Adrenal gland (tissue), 5 donors: ENCODE data around the gene DOCK8.

Experiments
- POLR2A ChIP-seq, 2 donors: fragments of 450-650 bp; IDR thresholded peaks; one replicate each; pipeline ENCODE4 v1.6.1; 2017; ENCODE audit warnings: antibody characterized with exemption in 2 of 2, mild to moderate bottlenecking in 2 of 2, moderate library complexity in 1 of 2
- TF ChIP-seq, protein P1 (sequence below), 6 experiments: fragments of 450-650 bp in 4 of 6; fragments of 200-600 bp in 2 of 6; sonication (generic) in 1 of 6; IDR thresholded peaks; 1 replicate in 5 of 6; 2 replicates in 1 of 6; pipeline versions ENCODE4 v1.5.1 to v1.8.0; 2016 to 2021; ENCODE audit warnings: antibody characterized with exemption in 6 of 6, mild to moderate bottlenecking in 2 of 6, moderate library complexity in 1 of 6
- donor health status: DM: no; HTN: no; CAD: no.

DNA sequence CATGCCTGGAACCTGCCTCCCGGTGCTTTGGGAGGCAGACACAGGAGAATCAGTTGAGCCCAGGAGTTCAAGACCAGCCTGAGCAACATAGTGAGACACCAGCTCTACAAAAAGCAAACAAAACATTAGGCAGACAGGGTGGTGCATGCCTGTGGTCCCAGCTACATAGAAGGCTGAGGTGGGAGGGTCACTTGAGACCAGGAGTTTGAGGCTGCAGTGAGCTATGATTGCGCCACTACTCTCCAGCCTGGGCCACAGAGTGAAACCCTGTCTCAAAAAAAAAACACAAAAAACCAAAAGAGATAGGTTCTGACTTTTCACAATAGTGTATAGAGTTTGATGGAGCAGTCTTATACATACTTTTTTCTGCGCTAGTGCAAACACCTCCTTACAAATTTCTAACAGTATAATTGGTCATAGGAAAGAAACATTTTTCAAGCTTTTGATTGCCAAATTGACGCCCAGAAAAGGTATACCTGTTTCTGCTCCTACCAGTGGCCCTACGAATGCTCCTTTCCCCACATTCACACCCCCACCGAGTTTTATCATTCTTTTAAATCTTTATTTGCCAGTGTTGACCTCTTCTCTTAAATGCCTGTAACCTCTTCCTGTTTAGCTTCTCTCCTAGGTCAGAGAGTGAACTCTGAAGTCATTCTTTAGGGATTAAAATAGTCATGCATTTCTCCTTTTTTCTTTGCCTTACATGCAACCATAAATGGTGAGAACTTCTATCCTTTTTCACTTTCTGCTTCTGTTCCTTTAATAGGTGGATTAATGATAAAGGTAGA lies 7.5 kb downstream of the DOCK8 start:
- TF ChIP-seq, protein P1, sequence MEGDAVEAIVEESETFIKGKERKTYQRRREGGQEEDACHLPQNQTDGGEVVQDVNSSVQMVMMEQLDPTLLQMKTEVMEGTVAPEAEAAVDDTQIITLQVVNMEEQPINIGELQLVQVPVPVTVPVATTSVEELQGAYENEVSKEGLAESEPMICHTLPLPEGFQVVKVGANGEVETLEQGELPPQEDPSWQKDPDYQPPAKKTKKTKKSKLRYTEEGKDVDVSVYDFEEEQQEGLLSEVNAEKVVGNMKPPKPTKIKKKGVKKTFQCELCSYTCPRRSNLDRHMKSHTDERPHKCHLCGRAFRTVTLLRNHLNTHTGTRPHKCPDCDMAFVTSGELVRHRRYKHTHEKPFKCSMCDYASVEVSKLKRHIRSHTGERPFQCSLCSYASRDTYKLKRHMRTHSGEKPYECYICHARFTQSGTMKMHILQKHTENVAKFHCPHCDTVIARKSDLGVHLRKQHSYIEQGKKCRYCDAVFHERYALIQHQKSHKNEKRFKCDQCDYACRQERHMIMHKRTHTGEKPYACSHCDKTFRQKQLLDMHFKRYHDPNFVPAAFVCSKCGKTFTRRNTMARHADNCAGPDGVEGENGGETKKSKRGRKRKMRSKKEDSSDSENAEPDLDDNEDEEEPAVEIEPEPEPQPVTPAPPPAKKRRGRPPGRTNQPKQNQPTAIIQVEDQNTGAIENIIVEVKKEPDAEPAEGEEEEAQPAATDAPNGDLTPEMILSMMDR (IDR thresholded peaks at IDR 0.05): no peak
- no peak for TF ChIP-seq POLR2A (IDR thresholded peaks at IDR 0.05)
